Activated naive CD8-positive, alpha-beta T cell treated with anti-CD3 and anti-CD28 coated beads, Interleukin-2, amount 50 U/mL, for 16 hours (primary cell): ENCODE measurements around the gene PADI3.
"Not testable (repeated sequence)": the region's sequence is repeated elsewhere in the genome, so short reads cannot be mapped to it uniquely, and the experiment has no call there.

Experiments
- DNase-seq: peaks from one replicate; pipeline ENCODE4 v3.0.0-alpha.2; 2020; ENCODE audit warnings: low read depth, low spot score

The PADI3 gene

DNA sequence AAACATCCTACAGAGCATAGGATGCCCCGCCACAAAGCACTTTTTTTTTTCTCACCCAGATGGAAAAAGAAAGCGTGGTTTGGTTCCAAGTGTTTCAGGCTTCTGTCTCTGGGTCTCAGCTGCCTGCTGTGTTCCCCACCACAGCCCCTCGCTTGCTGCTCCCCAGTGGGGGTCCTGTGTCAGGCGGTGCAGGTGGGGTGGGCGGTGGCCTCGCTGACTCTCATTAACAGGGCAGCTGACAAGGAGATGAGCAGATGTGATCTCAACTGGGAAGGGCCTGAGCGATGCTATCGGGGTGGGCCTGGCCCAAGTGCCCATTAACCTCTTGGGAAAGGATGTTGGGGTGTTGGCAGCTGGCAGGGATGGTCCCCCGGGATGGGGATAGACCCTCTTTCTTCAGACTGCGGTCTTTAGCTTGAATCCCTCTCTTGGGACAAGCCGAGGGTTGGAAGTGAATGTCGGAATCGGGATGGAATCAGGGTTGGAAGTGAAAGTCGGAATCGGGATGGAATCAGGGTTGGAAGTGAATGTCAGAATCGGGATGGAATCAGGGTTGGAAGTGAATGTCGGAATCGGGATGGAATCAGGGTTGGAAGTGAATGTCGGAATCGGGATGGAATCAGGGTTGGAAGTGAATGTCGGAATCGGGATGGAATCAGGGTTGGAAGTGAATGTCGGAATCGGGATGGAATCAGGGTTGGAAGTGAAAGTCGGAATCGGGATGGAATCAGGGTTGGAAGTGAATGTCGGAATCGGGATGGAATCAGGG is 7.7 kb upstream of the PADI3 start:
- not testable (repeated sequence) for DNase-seq

DNA sequence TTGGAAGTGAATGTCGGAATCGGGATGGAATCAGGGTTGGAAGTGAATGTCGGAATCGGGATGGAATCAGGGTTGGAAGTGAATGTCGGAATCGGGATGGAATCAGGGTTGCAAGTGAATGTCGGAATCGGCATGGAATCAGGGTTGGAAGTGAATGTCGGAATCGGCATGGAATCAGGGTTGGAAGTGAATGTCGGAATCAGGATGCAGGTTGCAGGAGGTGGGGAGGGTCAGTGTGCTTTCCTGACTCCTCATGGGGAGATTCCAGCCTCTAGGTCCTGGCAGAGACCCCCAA is 7.2 kb upstream of the PADI3 start:
- DNase-seq = not testable (repeated sequence)

DNA sequence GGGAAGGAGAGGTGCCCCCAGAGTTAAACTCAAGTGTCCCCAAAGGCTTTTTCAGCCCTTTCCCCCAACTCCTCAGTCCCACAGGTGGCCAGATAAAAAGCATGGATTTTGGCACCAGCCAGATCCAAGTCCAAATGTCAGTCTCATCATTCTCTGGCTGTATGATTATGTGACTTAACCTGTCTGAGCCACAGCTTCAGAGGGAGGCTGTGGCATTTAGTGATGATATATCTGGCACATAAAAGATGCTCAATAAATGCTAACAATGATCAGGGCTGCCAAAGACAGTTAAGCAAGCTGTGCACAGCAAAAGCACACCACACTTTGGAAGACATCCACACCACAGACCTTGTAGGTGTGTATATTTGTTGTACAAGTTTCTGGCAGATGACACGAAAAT is 5.6 kb upstream of the PADI3 start:
- DNase-seq = no peak

DNA sequence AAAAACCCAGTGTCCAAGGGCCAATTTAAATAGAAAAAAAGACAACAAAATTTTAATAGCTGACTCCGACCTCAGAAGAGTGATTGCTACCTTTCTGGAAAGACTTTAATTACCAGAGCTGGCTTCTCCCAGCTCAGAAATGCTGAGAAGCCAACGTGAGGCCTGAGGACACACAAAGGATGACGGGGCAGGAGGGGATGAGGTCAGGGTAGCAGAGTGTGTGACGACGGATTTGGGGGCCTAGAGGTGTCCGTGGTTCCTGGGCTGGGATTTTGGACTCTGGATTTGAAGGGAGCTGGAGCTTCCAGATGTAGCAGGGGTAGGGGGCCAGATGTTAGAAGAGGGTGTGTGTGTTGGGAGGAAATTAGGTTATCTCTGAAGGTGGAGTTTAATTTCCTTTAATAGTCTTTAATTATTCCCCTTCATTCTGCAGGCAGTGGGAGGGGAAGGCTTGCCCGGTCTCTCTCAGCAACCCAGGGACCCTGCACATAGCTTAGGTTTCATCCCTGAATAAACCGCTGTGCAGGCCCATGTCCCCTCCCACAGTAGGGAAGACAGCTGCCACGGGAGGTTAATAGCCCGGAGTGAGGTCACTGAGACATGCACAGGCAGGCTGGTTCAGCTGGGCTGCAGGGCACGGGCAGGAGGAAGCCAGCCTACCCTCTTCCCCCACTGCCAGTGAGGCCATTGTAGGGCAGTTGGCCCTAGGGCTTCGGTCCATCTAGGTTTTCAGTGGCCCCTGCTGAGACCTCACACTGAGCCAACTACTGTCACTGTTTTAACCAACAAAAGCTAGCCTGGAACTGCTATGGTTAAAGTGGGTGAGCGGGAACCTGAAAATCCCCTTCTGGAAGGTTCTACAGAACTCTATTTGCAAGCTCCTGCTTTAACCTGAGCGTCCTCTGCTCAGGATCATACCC is 3.8 kb upstream of the PADI3 start:
- DNase-seq = no peak

DNA sequence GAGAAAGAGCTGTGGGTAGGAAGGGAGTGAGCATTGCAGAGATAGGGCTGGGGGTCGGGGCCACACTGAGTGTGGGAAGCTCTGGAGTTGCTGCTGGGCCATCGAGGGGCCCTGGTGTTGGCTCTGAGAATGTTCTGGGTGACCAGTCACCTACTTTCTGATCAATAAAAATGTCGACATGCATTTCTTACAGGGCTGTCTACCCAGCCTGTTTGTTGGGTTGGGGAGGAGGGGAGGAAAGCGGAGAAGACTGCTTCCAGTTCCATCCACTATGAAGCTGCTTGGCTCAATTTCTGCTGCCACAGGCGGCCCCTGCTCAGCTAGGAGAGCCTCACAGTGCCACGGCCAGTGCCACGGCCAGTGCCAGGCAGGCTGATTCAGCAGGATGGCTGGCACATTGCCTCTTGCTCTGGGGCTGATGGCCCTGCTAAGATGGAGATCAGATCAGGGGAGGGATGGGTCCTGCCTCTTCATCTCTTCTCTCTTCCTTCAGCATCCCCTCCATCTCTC is 3.0 kb upstream of the PADI3 start:
- no peak for DNase-seq

- DNase-seq = no peak
Measured at GRCh38 chr1:17246971-17247370, 1.9 kb upstream of the PADI3 start.

GRCh38 chr1:17250601-17251000 is 1.7 kb downstream of the PADI3 start:
- no peak for DNase-seq

GRCh38 chr1:17251246-17251645 is 2.3 kb downstream of the PADI3 start:
- no peak for DNase-seq

DNA sequence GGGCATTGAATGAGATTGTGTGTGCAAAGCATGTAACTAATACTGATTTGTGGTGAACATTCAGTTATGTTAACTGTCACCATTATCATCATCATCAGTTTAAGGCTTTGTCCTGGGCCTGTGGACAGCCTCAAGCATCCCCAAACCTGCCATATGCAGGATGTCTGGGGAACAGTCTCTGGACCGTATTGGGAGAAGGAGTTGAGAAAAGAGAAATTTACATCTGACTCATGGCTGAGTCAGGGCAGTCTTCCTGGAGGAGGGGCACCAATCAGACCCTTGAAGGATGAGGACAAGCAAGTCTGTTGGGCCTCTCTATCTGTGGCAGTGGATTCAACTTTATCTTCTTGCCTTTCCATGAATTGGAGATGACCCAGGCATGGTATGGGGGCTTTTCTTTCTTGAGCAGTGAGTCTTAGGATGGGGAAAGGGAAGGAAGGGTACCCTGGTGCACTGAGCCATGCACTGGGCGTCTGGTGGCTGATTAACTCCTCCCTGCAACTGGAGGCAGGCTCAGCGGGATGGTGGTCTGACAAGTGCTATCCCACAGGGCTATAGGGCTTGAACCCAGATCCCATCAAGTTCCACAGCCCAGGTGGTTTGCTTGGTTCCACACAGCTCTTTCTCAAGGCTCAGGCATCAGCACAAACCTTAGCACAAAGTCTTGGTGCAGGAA is 2.9 kb downstream of the PADI3 start:
- DNase-seq = no peak

DNA sequence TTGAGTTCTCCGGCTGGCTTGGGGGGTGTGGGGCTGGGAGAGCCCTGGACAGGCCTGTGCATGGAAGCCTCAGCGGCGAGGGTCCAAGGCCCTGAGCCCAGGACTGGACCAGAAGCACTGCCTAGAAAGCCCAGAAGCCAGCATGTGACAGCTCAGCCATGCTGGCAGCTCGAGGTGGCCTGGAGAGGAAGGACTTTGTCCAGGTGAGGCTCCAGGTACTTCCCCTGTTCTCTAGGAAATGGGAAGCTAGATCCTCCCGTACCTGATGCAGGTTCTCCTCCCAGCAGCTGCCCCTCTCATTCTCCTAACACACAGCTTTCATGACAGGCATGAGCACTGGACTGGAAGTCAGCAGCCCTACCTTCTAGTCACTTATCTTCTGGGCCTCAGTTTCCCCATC is 6.4 kb downstream of the PADI3 start:
- DNase-seq = no peak

- DNase-seq = no peak
Measured at GRCh38 chr1:17258116-17258757, 9.3 kb downstream of the PADI3 start.

DNA sequence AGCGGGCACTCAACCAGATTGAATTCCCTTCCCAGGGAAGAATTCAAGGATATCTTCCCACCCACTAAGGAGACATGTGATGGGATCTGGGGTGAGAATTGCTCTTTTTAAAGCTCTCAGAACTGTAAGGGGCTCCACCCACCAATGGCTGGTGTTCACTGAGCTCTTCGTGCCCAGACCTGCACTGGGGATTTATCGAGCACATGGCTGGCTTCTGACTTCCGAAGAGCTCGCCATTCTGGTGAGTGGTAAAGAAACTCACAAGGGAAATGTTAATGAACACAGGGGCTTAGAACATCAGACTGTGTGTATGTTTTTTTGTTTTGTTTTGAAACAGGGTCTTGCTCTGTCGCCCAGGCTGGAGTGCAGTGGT is 9.8 kb downstream of the PADI3 start:
- DNase-seq = no peak

DNA sequence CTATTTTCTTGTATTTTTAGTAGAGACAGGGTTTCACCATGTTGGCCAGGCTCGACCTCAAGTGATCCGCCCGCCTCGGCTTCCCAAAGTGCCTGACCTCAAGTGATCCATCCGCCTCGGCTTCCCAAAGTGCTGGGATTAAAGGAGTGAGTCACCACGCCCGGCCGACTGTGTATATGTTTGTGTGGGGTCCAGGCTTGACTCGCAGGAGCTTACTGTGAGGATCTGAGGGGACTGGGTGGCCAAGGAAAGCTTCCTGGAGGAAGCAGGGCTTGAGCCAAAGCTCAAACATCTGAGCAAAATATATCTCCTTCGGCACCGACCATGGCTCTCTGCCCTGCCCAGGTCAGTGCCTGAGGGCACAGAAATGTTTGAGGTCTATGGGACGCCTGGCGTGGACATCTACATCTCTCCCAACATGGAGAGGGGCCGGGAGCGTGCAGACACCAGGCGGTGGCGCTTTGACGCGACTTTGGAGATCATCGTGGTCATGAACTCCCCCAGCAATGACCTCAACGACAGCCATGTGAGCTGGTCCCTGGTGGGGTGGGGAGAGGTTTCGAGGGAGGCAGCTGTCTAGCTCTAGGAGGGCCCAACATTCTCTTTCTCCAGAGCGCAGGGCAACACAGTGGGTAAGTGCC is 10.5 kb downstream of the PADI3 start:
- DNase-seq = no peak

GRCh38 chr1:17260264-17260663 is 11.4 kb downstream of the PADI3 start:
- no peak for DNase-seq

DNA sequence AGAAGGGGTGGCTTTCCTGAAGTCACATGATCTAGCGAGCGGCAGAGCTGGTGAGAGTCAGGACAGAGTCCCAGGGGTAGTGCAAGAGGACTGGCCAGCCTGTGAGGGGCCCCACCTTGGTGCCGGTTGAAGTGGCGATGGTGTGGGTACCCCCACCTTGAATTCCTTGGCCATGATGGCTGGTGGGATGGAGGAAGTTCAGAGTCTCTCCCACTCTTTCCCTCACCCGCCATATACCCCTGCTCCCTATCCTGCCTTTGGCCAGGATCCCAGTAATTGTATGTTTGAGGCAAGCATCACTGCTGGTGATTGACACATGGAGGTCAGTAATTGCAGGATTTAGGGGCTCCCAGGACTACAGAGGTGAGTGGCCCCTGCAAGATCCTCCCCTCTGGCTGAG is 11.8 kb downstream of the PADI3 start:
- DNase-seq = no peak

DNA sequence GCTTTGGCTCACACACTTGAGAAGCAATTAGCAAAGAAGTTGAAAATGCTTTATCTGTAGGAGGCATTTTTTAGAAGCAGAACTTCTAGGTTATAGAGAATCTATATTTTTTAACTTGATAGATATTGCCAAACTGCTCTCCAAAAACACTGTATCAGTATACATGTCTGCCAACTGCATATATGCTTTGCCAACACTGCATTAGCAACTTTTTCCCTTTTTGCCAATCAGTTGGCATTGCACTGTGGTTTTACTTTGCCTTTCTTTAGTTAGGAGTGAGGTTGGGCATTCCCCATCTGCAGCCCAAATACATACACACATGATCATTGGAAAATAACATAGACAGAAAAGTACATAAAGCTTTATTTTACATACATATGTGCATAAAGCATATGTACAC is 15.0 kb downstream of the PADI3 start:
- DNase-seq = no peak

GRCh38 chr1:17264470-17264869 is 15.6 kb downstream of the PADI3 start:
- no peak for DNase-seq

- DNase-seq = no peak
Measured at GRCh38 chr1:17265162-17265561, 16.3 kb downstream of the PADI3 start.

DNA sequence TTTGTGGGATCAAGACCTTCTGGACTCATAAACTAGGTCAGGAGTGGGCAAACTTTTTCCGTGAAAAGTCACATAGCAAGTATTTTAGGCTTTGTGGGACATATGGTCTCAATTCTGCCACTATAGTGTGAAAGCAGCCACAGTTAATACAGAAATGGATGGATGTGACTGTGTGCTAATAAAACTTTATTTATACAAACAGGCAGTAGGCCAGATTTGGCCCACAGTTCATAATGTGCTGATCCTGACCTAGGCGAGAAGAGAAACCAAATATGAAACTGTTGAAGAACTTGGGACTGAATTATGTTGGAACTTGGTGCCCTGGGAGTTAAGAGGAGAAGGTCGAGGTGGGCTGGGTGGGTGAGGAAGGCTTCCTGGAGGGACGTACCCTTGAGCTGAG is 17.1 kb downstream of the PADI3 start:
- DNase-seq = no peak

DNA sequence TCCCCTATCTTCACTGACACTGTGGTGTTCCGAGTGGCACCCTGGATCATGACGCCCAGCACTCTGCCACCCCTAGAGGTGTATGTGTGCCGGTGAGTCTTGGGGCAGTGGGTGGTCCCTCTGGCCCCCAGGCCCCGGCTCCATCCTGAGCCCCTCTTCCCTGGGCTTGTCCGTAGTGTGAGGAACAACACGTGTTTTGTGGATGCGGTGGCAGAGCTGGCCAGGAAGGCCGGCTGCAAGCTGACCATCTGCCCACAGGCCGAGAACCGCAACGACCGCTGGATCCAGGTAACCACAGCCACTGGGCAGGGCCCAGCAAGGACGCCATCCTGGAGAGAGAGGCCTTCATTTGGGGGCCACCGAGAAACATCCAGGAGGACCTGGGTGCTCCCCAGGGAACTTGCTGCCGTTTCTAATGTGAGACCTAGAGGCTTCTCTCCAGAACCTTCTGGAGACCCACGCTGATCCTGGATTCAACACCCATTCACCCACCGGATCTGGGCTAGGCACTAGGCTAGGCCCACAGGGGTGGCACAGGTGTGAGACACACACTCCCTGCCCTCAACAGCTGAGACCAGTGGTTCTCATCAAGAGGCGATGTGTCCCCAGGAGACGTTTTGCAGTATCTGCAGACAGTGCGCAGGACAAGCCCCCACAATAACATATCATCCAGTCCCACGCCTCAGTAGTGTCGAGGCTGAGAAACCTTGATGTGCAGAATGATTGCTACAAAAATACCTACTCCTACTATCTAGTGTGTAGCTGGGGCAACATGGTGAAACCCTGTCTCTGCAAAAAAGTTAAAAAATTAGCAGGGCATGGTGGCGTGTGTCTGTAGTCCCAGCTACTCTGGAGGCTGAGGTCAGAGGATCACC is 22.2 kb downstream of the PADI3 start:
- no peak for DNase-seq
